Measurements from ENCODE around the gene SRD5A2.

The SRD5A2 gene

DNA sequence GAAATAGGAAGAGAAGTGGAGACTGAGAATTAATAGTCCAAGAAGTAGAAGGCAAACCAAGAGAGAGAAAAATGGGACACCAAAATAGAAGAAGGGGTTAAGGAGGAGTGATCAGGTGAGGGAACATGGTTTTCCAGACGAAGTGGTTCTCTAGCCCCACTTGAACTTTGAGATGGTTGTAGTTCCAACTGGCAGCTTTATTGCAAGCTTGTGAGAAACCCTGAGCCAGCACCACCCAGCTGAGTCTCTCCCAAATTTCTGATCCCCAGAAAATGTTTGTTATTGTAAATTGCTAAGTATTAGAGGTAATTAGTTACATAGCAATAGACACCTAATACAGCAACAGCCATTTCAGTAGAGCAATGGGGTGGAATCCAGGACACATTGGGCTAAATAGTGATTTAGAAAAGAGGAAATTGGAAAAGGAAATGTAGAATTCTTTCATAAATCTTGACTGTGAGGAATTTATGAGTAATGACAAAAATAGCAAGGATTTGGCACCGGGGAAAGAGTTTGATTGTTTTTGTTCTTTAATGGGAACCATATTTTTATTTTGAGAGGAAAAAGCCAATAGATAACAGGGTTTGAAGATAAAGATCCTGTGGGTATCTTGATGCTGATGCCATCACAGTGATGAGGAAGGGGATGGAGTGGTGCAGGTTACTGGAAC lies 104.1 kb downstream of the SRD5A2 start:
- no peak for DNase-seq (ENCODE audit: insufficient read length, low spot score)
- no peak for TF ChIP-seq POU2F2 (IDR thresholded peaks at IDR 0.05; ENCODE audit: low read depth, low read length)
- no peak for TF ChIP-seq SPI1 (IDR thresholded peaks at IDR 0.05; ENCODE audit: low read depth, low read length)
- no peak for TF ChIP-seq TAF1 (IDR thresholded peaks at IDR 0.05; ENCODE audit: low read depth, low read length)
- TF ChIP-seq PAX5 (IDR thresholded peaks at IDR 0.05; ENCODE audit: insufficient read depth, low read length, severe bottlenecking), result no peak
- TF ChIP-seq POLR2AphosphoS5 (IDR thresholded peaks at IDR 0.05; ENCODE audit: low read depth, low read length), result no peak
- no peak for TF ChIP-seq POLR2A (IDR thresholded peaks at IDR 0.05; ENCODE audit: low read depth, low read length)
- FAIRE-seq, result no peak

DNA sequence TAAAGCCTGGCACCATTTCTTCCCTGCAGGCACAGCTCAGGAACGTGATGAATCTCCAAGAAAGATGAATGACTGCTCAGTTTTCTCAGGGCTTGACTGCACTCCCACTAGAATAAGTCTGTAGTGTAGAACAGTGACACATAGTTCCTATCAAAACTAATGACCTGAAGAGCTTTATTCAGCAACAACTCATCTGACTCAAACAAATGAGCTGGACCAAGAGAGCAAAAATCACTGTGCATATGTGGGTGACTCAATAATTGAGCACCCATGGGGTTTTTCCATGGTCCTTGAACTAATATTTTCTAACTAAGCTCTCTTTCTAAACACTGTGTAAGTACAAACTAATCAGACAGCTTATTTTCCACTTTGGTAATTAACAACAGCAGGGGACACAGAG lies 105.0 kb downstream of the SRD5A2 start:
- FAIRE-seq (no peak), DNase-seq (ENCODE audit: insufficient read length, low spot score) (no peak)
- no peak for TF ChIP-seq SPI1 (IDR thresholded peaks at IDR 0.05; ENCODE audit: low read depth, low read length)
- TF ChIP-seq TAF1 (IDR thresholded peaks at IDR 0.05; ENCODE audit: low read depth, low read length), result no peak
- TF ChIP-seq POU2F2 (IDR thresholded peaks at IDR 0.05; ENCODE audit: low read depth, low read length), result no peak
- no peak for TF ChIP-seq POLR2A (IDR thresholded peaks at IDR 0.05; ENCODE audit: low read depth, low read length)
- no peak for TF ChIP-seq PAX5 (IDR thresholded peaks at IDR 0.05; ENCODE audit: insufficient read depth, low read length, severe bottlenecking)
- TF ChIP-seq POLR2AphosphoS5 (IDR thresholded peaks at IDR 0.05; ENCODE audit: low read depth, low read length), result no peak

DNA sequence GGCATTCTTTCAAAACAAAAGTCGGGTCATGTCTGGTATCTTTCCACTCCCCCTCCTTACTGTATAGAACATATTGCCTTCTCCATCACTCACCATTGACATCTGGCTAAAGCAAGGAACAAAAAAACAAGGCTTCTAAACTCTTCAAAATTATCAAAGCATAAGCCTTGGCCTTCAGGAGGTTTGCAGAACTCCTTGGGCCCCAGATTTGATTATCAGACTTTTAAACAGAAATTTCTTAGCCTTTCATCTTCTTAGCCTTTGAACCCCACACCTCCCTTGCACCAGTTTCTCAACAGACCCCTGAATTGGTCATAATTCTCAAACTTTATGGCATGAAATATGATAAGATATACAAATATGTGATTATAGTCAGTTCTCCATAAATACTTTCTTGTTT lies 106.4 kb downstream of the SRD5A2 start:
- DNase-seq (ENCODE audit: insufficient read length, low spot score), result no peak
- TF ChIP-seq TAF1 (IDR thresholded peaks at IDR 0.05; ENCODE audit: low read depth, low read length), result no peak
- no peak for TF ChIP-seq POLR2AphosphoS5 (IDR thresholded peaks at IDR 0.05; ENCODE audit: low read depth, low read length)
- TF ChIP-seq POU2F2 (IDR thresholded peaks at IDR 0.05; ENCODE audit: low read depth, low read length), result no peak
- TF ChIP-seq PAX5 (IDR thresholded peaks at IDR 0.05; ENCODE audit: insufficient read depth, low read length, severe bottlenecking), result no peak
- TF ChIP-seq POLR2A (IDR thresholded peaks at IDR 0.05; ENCODE audit: low read depth, low read length), result no peak
- no peak for TF ChIP-seq SPI1 (IDR thresholded peaks at IDR 0.05; ENCODE audit: low read depth, low read length)
- FAIRE-seq, result no peak
